H1 (cell line): ENCODE data around the gene SH3RF2. TPM values are rescaled to one million over a fixed set of nuclear protein-coding genes. Genes with fewer than 3 reads are reported as not detected.

Experiments used
- CTCF ChIA-PET: fragments of 300-600 bp; sonication (Branson Sonifier 250); formaldehyde crosslinking; loops from one replicate; lab custom pipeline; 2021; ENCODE audit not compliant: partially characterized antibody; lab: Charles Lee
- POLR2A ChIA-PET: fragments of 300-600 bp; sonication (Branson Sonifier 250); formaldehyde crosslinking; loops from one replicate; lab custom pipeline; 2021; ENCODE audit warnings: inconsistent platforms; ENCODE audit not compliant: partially characterized antibody; lab: Charles Lee
- DNase-seq, 2 experiments: peaks; one replicate each; pipeline versions ENCODE4 v3.0.0 to v3.0.0-alpha.2; 2010 to 2022; ENCODE audit warnings: low spot score in 2 of 2, low read depth in 1 of 2, mixed read lengths in 1 of 2
- FAIRE-seq: peaks from 2 replicates; lab custom pipeline; 2011; peaks lifted over from hg19 to GRCh38; lab: Jason Lieb, UNC
- H2AFZ ChIP-seq: 2 replicates; pipeline ENCODE4 v1.8.1; 2012; ENCODE audit warnings: low read length, inconsistent platforms
- H2AK5ac ChIP-seq: 2 replicates; pipeline ENCODE4 v1.6.1; 2013; ENCODE audit warnings: low read depth, low read length
- H2BK120ac ChIP-seq: replicated peaks from 2 replicates; pipeline ENCODE3; 2013; ENCODE audit warnings: low read depth, low read length, inconsistent platforms
- H2BK12ac ChIP-seq: 2 replicates; pipeline ENCODE4 v1.6.1; 2013; ENCODE audit warnings: low read depth, low read length
- H2BK15ac ChIP-seq: 2 replicates; pipeline ENCODE4 v1.6.1; 2013; ENCODE audit warnings: low read length
- H2BK20ac ChIP-seq: 2 replicates; pipeline ENCODE4 v1.6.1; 2013; ENCODE audit warnings: low read length
- H2BK5ac ChIP-seq: 2 replicates; pipeline ENCODE4 v1.6.1; 2013; ENCODE audit warnings: low read depth, low read length
- H3K14ac ChIP-seq: 2 replicates; pipeline ENCODE4 v1.6.1; 2013; ENCODE audit warnings: inconsistent platforms; ENCODE audit not compliant: insufficient read length
- H3K18ac ChIP-seq: 2 replicates; pipeline ENCODE4 v1.6.1; 2013; ENCODE audit warnings: low read length; ENCODE audit errors: extremely low read depth
- H3K23ac ChIP-seq: 2 replicates; pipeline ENCODE4 v1.6.1; 2013; ENCODE audit warnings: inconsistent platforms; ENCODE audit not compliant: insufficient read length
- H3K23me2 ChIP-seq: 2 replicates; pipeline ENCODE4 v1.6.1; 2013; ENCODE audit warnings: low read depth, low read length
- H3K27ac ChIP-seq: 2 replicates; pipeline ENCODE4 v1.6.1; 2011; ENCODE audit warnings: low read depth, low read length, inconsistent platforms
- H3K27me3 ChIP-seq, 4 experiments: replicated peaks in 1 of 4; 1 replicate in 1 of 4; 2 replicates in 3 of 4; pipeline versions ENCODE4 v1.6.1 to v1.8.1; 2011 to 2013; ENCODE audit warnings: low read length in 3 of 4, mild to moderate bottlenecking in 3 of 4, inconsistent platforms in 2 of 4, mixed read lengths in 2 of 4, moderate library complexity in 1 of 4; ENCODE audit not compliant: control insufficient read depth in 3 of 4, insufficient read depth in 3 of 4; ENCODE audit errors: extremely low read depth in 1 of 4
- H3K36me3 ChIP-seq, 4 experiments: 2 replicates each; pipeline versions ENCODE4 v1.6.1 to v1.8.1; 2011 to 2013; ENCODE audit warnings: mild to moderate bottlenecking in 4 of 4, low read length in 3 of 4, moderate library complexity in 2 of 4, control low read depth in 1 of 4, inconsistent platforms in 1 of 4; ENCODE audit not compliant: insufficient read depth in 4 of 4, control insufficient read depth in 2 of 4
- H3K4ac ChIP-seq: replicated peaks from 2 replicates; pipeline ENCODE3; 2013; ENCODE audit warnings: low read length, low read depth, mixed read lengths, inconsistent platforms; ENCODE audit not compliant: insufficient read length
- H3K4me1 ChIP-seq, 4 experiments: replicated peaks in 1 of 4; 1 replicate in 1 of 4; 2 replicates in 3 of 4; pipeline versions ENCODE4 v1.6.1 to v1.8.1; 2011 to 2013; ENCODE audit warnings: low read length in 3 of 4, inconsistent platforms in 2 of 4, mixed read lengths in 1 of 4; ENCODE audit not compliant: insufficient read depth in 4 of 4, control insufficient read depth in 3 of 4
- H3K4me2 ChIP-seq, 2 experiments: 2 replicates each; pipeline versions ENCODE4 v1.6.1 to v1.8.1; 2011 to 2013; ENCODE audit warnings: low read depth in 2 of 2, low read length in 2 of 2, control low read depth in 1 of 2, inconsistent platforms in 1 of 2, mild to moderate bottlenecking in 1 of 2; ENCODE audit not compliant: insufficient read depth in 1 of 2
- H3K4me3 ChIP-seq, 4 experiments: fragments of 200-600, 300-600 bp in 1 of 4; sonication (generic), shearing (Covaris generic), sonication (Bioruptor Twin) in 1 of 4; 2 replicates each; pipeline versions ENCODE4 v1.5.1 to v1.8.1; 2011 to 2016; ENCODE audit warnings: low read length in 4 of 4, low read depth in 3 of 4, control low read depth in 2 of 4, inconsistent platforms in 2 of 4, mild to moderate bottlenecking in 2 of 4, mixed read lengths in 1 of 4, moderate library complexity in 1 of 4; ENCODE audit not compliant: insufficient read depth in 2 of 4; ENCODE audit errors: extremely low read depth in 1 of 4
- H3K56ac ChIP-seq: replicated peaks from 2 replicates; pipeline ENCODE3; 2013; ENCODE audit warnings: low read depth, mild to moderate bottlenecking, mixed read lengths, low read length, inconsistent platforms; ENCODE audit not compliant: insufficient read length
- H3K79me1 ChIP-seq: 2 replicates; pipeline ENCODE4 v1.6.1; 2013; ENCODE audit warnings: low read depth, low read length, control low read depth
- H3K79me2 ChIP-seq, 2 experiments: 2 replicates each; pipeline versions ENCODE4 v1.6.1 to v1.8.1; 2012 to 2013; ENCODE audit warnings: low read length in 2 of 2, mild to moderate bottlenecking in 2 of 2, inconsistent platforms in 1 of 2; ENCODE audit not compliant: insufficient read depth in 2 of 2, control insufficient read depth in 1 of 2
- H3K9ac ChIP-seq, 4 experiments: replicated peaks in 1 of 4; 1 replicate in 1 of 4; 2 replicates in 3 of 4; pipeline versions ENCODE4 v1.6.1 to v1.8.1; 2011 to 2013; ENCODE audit warnings: low read depth in 3 of 4, low read length in 3 of 4, control low read depth in 2 of 4, mild to moderate bottlenecking in 2 of 4, moderate library complexity in 2 of 4, inconsistent platforms in 1 of 4; ENCODE audit errors: extremely low read depth in 1 of 4
- H3K9me3 ChIP-seq, 2 experiments: 2 replicates each; pipeline versions ENCODE4 v1.6.1 to v1.8.1; 2012 to 2013; ENCODE audit warnings: mild to moderate bottlenecking in 2 of 2, moderate library complexity in 2 of 2, control low read depth in 1 of 2, inconsistent platforms in 1 of 2, low read depth in 1 of 2, low read length in 1 of 2, mixed read lengths in 1 of 2; ENCODE audit not compliant: insufficient read depth in 2 of 2
- H4K20me1 ChIP-seq, 2 experiments: replicated peaks in 1 of 2; 2 replicates each; pipeline versions ENCODE3 to v1.8.1; 2011 to 2013; ENCODE audit warnings: inconsistent platforms in 2 of 2, low read length in 2 of 2, mild to moderate bottlenecking in 1 of 2; ENCODE audit not compliant: insufficient read depth in 2 of 2, control insufficient read depth in 1 of 2
- H4K5ac ChIP-seq: 2 replicates; pipeline ENCODE4 v1.6.1; 2013; ENCODE audit warnings: low read length, low read depth, mixed read lengths, inconsistent platforms; ENCODE audit not compliant: insufficient read length
- H4K8ac ChIP-seq: 2 replicates; pipeline ENCODE4 v1.8.0; 2013; ENCODE audit warnings: mild to moderate bottlenecking, moderate library complexity, low read length, inconsistent platforms; ENCODE audit not compliant: insufficient read depth; ENCODE audit errors: extremely low read depth
- H4K91ac ChIP-seq: replicated peaks from 2 replicates; pipeline ENCODE3; 2013; ENCODE audit warnings: low read length, mixed read lengths, inconsistent platforms; ENCODE audit not compliant: insufficient read length
- EP300 ChIP-seq, 2 experiments: IDR thresholded peaks; 1 replicate in 1 of 2; 2 replicates in 1 of 2; pipeline ENCODE4 v1.6.1; 2011 to 2012; ENCODE audit warnings: low read depth in 2 of 2, low read length in 2 of 2, mild to moderate bottlenecking in 2 of 2, borderline replicate concordance in 1 of 2, inconsistent platforms in 1 of 2, moderate library complexity in 1 of 2
- EZH2 ChIP-seq: fragments of 200-600 bp; sonication (generic); IDR thresholded peaks from 2 replicates; pipeline ENCODE4 v1.7.1; 2012; ENCODE audit warnings: low read depth, mild to moderate bottlenecking, moderate library complexity, low read length, inconsistent platforms; ENCODE audit not compliant: severe bottlenecking
- GABPA ChIP-seq: IDR thresholded peaks from 2 replicates; pipeline ENCODE4 v1.6.1; 2011; ENCODE audit warnings: mild to moderate bottlenecking, low read length, moderate library complexity, borderline replicate concordance; ENCODE audit not compliant: insufficient read depth
- GTF2F1 ChIP-seq: IDR thresholded peaks from 2 replicates; pipeline ENCODE4 v1.6.1; 2012; ENCODE audit warnings: low read depth, low read length, improper control_type of control experiment, borderline replicate concordance
- HDAC2 ChIP-seq, 2 experiments: fragments of 300-600 bp in 1 of 2; sonication (generic) in 1 of 2; IDR thresholded peaks; 2 replicates each; pipeline ENCODE4 v1.6.1; 2011 to 2012; ENCODE audit warnings: low read depth in 2 of 2, low read length in 2 of 2, mild to moderate bottlenecking in 2 of 2, moderate library complexity in 2 of 2, borderline replicate concordance in 1 of 2, inconsistent platforms in 1 of 2
- KDM4A ChIP-seq: IDR thresholded peaks from one replicate; pipeline ENCODE4 v1.7.1; 2012; ENCODE audit warnings: low read depth, mild to moderate bottlenecking, moderate library complexity, low read length, inconsistent platforms; ENCODE audit not compliant: severe bottlenecking
- KDM5A ChIP-seq: fragments of 200-600 bp; IDR thresholded peaks from 2 replicates; pipeline ENCODE4 v1.7.1; 2012; ENCODE audit warnings: mild to moderate bottlenecking, low read length, inconsistent platforms, mixed read lengths
- RAD21 ChIP-seq, 2 experiments: IDR thresholded peaks in 1 of 2; conservative IDR thresholded peaks in 1 of 2; 2 replicates each; pipeline ENCODE4 v1.6.1; 2011; ENCODE audit warnings: low read depth in 2 of 2, low read length in 2 of 2, improper control_type of control experiment in 1 of 2, inconsistent platforms in 1 of 2, mild to moderate bottlenecking in 1 of 2, moderate library complexity in 1 of 2
- SP2 ChIP-seq: IDR thresholded peaks from 2 replicates; pipeline ENCODE4 v1.6.1; 2012; ENCODE audit warnings: mild to moderate bottlenecking, low read length, inconsistent platforms
- WGBS, 2 experiments: shearing (Covaris generic) in 1 of 2; methylation state at CpG; one replicate each; pipeline versions ENCODE4 v1.1.6 to v1.1.7; 2013 to 2015; ENCODE audit warnings: low lambda C conversion rate in 2 of 2, mixed read lengths in 2 of 2, inconsistent platforms in 1 of 2, low coverage in 1 of 2, missing lambda C conversion rate in 1 of 2; ENCODE audit not compliant: insufficient replicate concordance in 2 of 2, insufficient coverage in 1 of 2, insufficient read length in 1 of 2; ENCODE audit errors: extremely low coverage in 1 of 2, missing lambda C conversion rate in 1 of 2; 5-methylcytosine and 5-hydroxymethylcytosine counted together
- polyA plus RNA-seq, 7 experiments: library from polyadenylated mRNA; depleted of rRNA in 3 of 7; stranded (reverse) in 5 of 7; unstranded in 2 of 7; fragments of >200 nt in 5 of 7; fragments of 200-250 nt in 2 of 7; gene quantifications; 1 replicate in 5 of 7; 2 replicates in 1 of 7; 4 replicates in 1 of 7; pipeline versions ENCODE4 v1.2.1 to v1.2.3, GENCODE V29; 2011 to 2013; ENCODE audit warnings: missing spikeins in 2 of 7, mixed read lengths in 2 of 7
- total RNA-seq: library from RNA; stranded (reverse); fragmentation: NEBNext Ultra II Directional; extraction: Animal tissue kit (Norgen Biotek cat#: 25700); gene quantifications from 2 replicates; pipeline ENCODE4 v1.2.1, GENCODE V29; 2021

Gene SH3RF2
- total and polyA plus RNA-seq, 2 of the 8 experiments (the other 6 are each of a cell fraction or from before 2014, with no cell fraction given), result 0.80 to 0.95 TPM

DNA sequence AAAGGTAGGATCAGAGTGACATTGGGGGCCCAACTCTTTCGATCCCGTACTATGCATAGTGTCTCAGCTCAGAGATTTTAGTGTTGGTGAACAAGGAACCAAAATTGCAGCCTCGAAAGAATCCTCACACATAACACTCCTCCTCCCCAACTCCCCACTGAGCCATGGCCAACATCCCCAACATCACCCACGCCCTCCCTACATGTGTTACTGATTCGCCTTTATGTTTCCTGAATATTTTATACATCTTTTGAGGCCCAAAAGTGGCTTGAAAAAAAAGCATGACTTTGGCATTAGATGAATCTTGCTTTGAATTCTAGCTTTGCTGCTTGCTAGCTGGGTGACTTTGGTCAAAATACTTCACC lies 123.8 kb downstream of the SH3RF2 start:
- Histone ChIP-seq H3K9me3 (no peaks in the 10 kb centered on the region), H3K56ac (no peak overlapping the region), H3K18ac (no peak overlapping the region), H3K79me2 (no peaks in the 10 kb centered on the region), H2AFZ (no peak overlapping the region), H2BK120ac (no peak overlapping the region), H3K4me3 (no peak overlapping the region), H4K20me1 (no peaks in the 10 kb centered on the region), H3K4me2 (no peak overlapping the region), H3K4ac (no peak overlapping the region), H3K9ac (no peak overlapping the region), H4K5ac (no peak overlapping the region), H3K23ac (no peak overlapping the region), H2AK5ac (no peak overlapping the region), H2BK12ac (no peak overlapping the region), H3K23me2 (no peaks in the 10 kb centered on the region), H4K91ac (no peak overlapping the region), H3K27ac (no peak overlapping the region), H3K79me1 (no peaks in the 10 kb centered on the region), H3K36me3 (no peaks in the 10 kb centered on the region), H2BK5ac (no peak overlapping the region), H4K8ac (no peak overlapping the region), H3K27me3 (no peaks in the 10 kb centered on the region; a peak in 1 of 7 replicates), H3K4me1 (no peaks in the 10 kb centered on the region), H2BK15ac (no peak overlapping the region), H2BK20ac (no peak overlapping the region), H3K14ac (no peak overlapping the region)
- ChIA-PET CTCF (interaction anchor here (1.2 to 1.4 kb wide), 2 partner anchors 11 to 234 kb away, joined by 3 read pairs; no protein-coding TSS in a partner anchor), POLR2A (interaction anchor here (0.6 kb wide), 1 partner anchor 62 kb away, joined by 3 read pairs; no protein-coding TSS in a partner anchor)
- WGBS, 2 experiments, result 85% methylated on average over 5 of the region's 5 CpGs; no CpG with 5 or more reads in 1 of the 2 experiments
- DNase-seq, result no peak
- no peak for FAIRE-seq
- TF ChIP-seq EZH2 (no peak), KDM5A (no peak), KDM4A (no peak), EP300 (IDR thresholded peaks at IDR 0.05; ENCODE audit: borderline replicate concordance in 1 of 2, low read depth in 2 of 2, low read length in 2 of 2) (no peak), RAD21 (IDR thresholded peaks at IDR 0.05 in 1 of 2, conservative IDR thresholded peaks at IDR 0.05 in 1 of 2; ENCODE audit: low read depth in 2 of 2, low read length in 2 of 2) (no peak), HDAC2 (IDR thresholded peaks at IDR 0.05; ENCODE audit: borderline replicate concordance in 1 of 2, low read depth in 2 of 2, low read length in 2 of 2) (no peak), GTF2F1 (no peak), GABPA (no peak), SP2 (no peak)
